IMR-90 (cell line): Measurements from ENCODE around the gene SMAD7. TPM values are rescaled to one million over a fixed set of nuclear protein-coding genes. Genes with fewer than 3 reads are reported as not detected.

ENCODE experiments used
- ATAC-seq: fragments of 200-7000 bp; cut with Tn5 transposase; 2 replicates; pipeline ENCODE4 v1.9.1; 2020; ENCODE audit warnings: low read depth, mild to moderate bottlenecking, moderate library complexity
- BruUV-seq: library from RNA; stranded (reverse); fragments of 400-500 nt; replicated peaks from 2 replicates; lab custom pipeline; 2021; lab: Mats Ljungman, UMichigan
- CTCF ChIA-PET: fragments of 300-600 bp; formaldehyde crosslinking; extraction: SDS; loops from one replicate; lab custom pipeline; 2021; ENCODE audit warnings: antibody characterized with exemption; lab: Yijun Ruan, JAX
- POLR2A ChIA-PET: fragments of 300-600 bp; sonication (Branson Sonifier 250); formaldehyde crosslinking; loops from one replicate; lab custom pipeline; 2022; ENCODE audit warnings: antibody characterized with exemption; ENCODE audit not compliant: unreplicated experiment; lab: Charles Lee
- DNase-seq: peaks from one replicate; pipeline ENCODE4 v3.0.0; 2013
- H2AFZ ChIP-seq: replicated peaks from 2 replicates; pipeline ENCODE3; 2013; ENCODE audit warnings: low read length, mild to moderate bottlenecking; ENCODE audit not compliant: poor library complexity
- H2AK5ac ChIP-seq: 2 replicates; pipeline ENCODE4 v1.6.1; 2013; ENCODE audit warnings: low read depth, low read length, inconsistent platforms
- H2AK9ac ChIP-seq: replicated peaks from 2 replicates; pipeline ENCODE3; 2013; ENCODE audit warnings: mild to moderate bottlenecking, low read depth, low read length, moderate library complexity; ENCODE audit not compliant: poor library complexity
- H2BK120ac ChIP-seq: 2 replicates; pipeline ENCODE4 v1.6.1; 2013; ENCODE audit warnings: low read depth, low read length, inconsistent platforms
- H2BK15ac ChIP-seq: 3 replicates; pipeline ENCODE4 v1.6.1; 2013; ENCODE audit warnings: low read depth, low read length, inconsistent platforms
- H2BK20ac ChIP-seq: 2 replicates; pipeline ENCODE4 v1.6.1; 2013; ENCODE audit warnings: low read depth, mild to moderate bottlenecking, inconsistent platforms, low read length, moderate library complexity
- H2BK5ac ChIP-seq: 2 replicates; pipeline ENCODE4 v1.6.1; 2013; ENCODE audit warnings: mild to moderate bottlenecking, low read depth, low read length, inconsistent platforms; ENCODE audit not compliant: poor library complexity, severe bottlenecking
- H3K14ac ChIP-seq: replicated peaks from 2 replicates; pipeline ENCODE4 v1.6.1; 2013; ENCODE audit warnings: low read depth, low read length, inconsistent platforms
- H3K18ac ChIP-seq: 2 replicates; pipeline ENCODE4 v1.6.1; 2013; ENCODE audit warnings: low read depth, low read length, control low read depth
- H3K23ac ChIP-seq: 2 replicates; pipeline ENCODE4 v1.6.1; 2013; ENCODE audit warnings: low read depth, low read length, inconsistent platforms
- H3K27ac ChIP-seq: 2 replicates; pipeline ENCODE4 v1.5.1; 2013; ENCODE audit warnings: mild to moderate bottlenecking, control low read depth, low read length; ENCODE audit not compliant: insufficient read depth
- H3K27me3 ChIP-seq: 2 replicates; pipeline ENCODE4 v1.6.1; 2013; ENCODE audit warnings: low read length; ENCODE audit not compliant: control insufficient read depth, insufficient read depth
- H3K36me3 ChIP-seq: 2 replicates; pipeline ENCODE4 v1.6.1; 2013; ENCODE audit warnings: low read length, mixed read lengths; ENCODE audit not compliant: control insufficient read depth, insufficient read depth
- H3K4ac ChIP-seq: 2 replicates; pipeline ENCODE4 v1.6.1; 2013; ENCODE audit warnings: low read depth, low read length, inconsistent platforms
- H3K4me1 ChIP-seq: 2 replicates; pipeline ENCODE4 v1.6.1; 2013; ENCODE audit warnings: low read length, mixed read lengths; ENCODE audit not compliant: control insufficient read depth, insufficient read depth
- H3K4me2 ChIP-seq: 2 replicates; pipeline ENCODE4 v1.6.1; 2013; ENCODE audit warnings: low read depth, mild to moderate bottlenecking, control low read depth, low read length, moderate library complexity
- H3K4me3 ChIP-seq: 2 replicates; pipeline ENCODE4 v1.5.1; 2013; ENCODE audit warnings: low read depth, mild to moderate bottlenecking, control low read depth, low read length, moderate library complexity; ENCODE audit not compliant: insufficient read depth
- H3K56ac ChIP-seq: 2 replicates; pipeline ENCODE4 v1.6.1; 2013; ENCODE audit warnings: low read length, inconsistent platforms; ENCODE audit not compliant: insufficient read depth; ENCODE audit errors: extremely low read depth
- H3K79me1 ChIP-seq, 2 experiments: 2 replicates each; pipeline ENCODE4 v1.6.1; 2013; ENCODE audit warnings: low read length in 2 of 2, inconsistent platforms in 1 of 2, low read depth in 1 of 2
- H3K9ac ChIP-seq: 2 replicates; pipeline ENCODE4 v1.6.1; 2013; ENCODE audit warnings: low read depth, low read length, control low read depth
- H3K9me1 ChIP-seq: 2 replicates; pipeline ENCODE4 v1.6.1; 2013; ENCODE audit warnings: low read length, inconsistent platforms; ENCODE audit not compliant: insufficient read depth
- H3K9me3 ChIP-seq: 2 replicates; pipeline ENCODE4 v1.6.1; 2013; ENCODE audit warnings: low read length; ENCODE audit not compliant: control insufficient read depth, insufficient read depth
- H4K20me1 ChIP-seq: 2 replicates; pipeline ENCODE4 v1.6.1; 2013; ENCODE audit warnings: low read length, inconsistent platforms; ENCODE audit not compliant: insufficient read depth
- H4K5ac ChIP-seq: 2 replicates; pipeline ENCODE4 v1.6.1; 2013; ENCODE audit warnings: mild to moderate bottlenecking, low read depth, low read length, control low read depth
- H4K8ac ChIP-seq, 2 experiments: 2 replicates each; pipeline ENCODE4 v1.6.1; 2013; ENCODE audit warnings: low read depth in 2 of 2, low read length in 2 of 2, control low read depth in 1 of 2, inconsistent platforms in 1 of 2
- H4K91ac ChIP-seq: 2 replicates; pipeline ENCODE4 v1.6.1; 2013; ENCODE audit warnings: low read depth, low read length, inconsistent platforms; ENCODE audit not compliant: insufficient read depth
- BHLHE40 ChIP-seq: fragments of 150-350 bp; IDR thresholded peaks from 2 replicates; pipeline ENCODE4 v1.6.1; 2016; ENCODE audit warnings: mild to moderate bottlenecking, low read depth, low read length
- CHD1 ChIP-seq: IDR thresholded peaks from 2 replicates; pipeline ENCODE4 v1.6.1; 2012; ENCODE audit warnings: low read depth, low read length, improper control_type of control experiment
- ELK1 ChIP-seq: fragments of 150-350 bp; IDR thresholded peaks from 2 replicates; pipeline ENCODE4 v1.6.1; 2016; ENCODE audit warnings: low read depth, mild to moderate bottlenecking, low read length, moderate library complexity, borderline replicate concordance
- FOS ChIP-seq: fragments of 150-350 bp; IDR thresholded peaks from 2 replicates; pipeline ENCODE4 v1.6.1; 2016; ENCODE audit warnings: low read depth, low read length
- MXI1 ChIP-seq: IDR thresholded peaks from 2 replicates; pipeline ENCODE4 v1.6.1; 2012; ENCODE audit warnings: low read depth, mild to moderate bottlenecking, low read length, moderate library complexity, borderline replicate concordance
- NFE2L2 ChIP-seq: fragments of 150-350 bp; IDR thresholded peaks from 2 replicates; pipeline ENCODE4 v1.6.1; 2016; ENCODE audit warnings: low read depth, mild to moderate bottlenecking, low read length
- POLR2A ChIP-seq: IDR thresholded peaks from 2 replicates; pipeline ENCODE4 v1.6.1; 2012; ENCODE audit warnings: mild to moderate bottlenecking, low read depth, low read length
- RAD21 ChIP-seq: IDR thresholded peaks from 2 replicates; pipeline ENCODE4 v1.6.1; 2012; ENCODE audit warnings: low read length, improper control_type of control experiment
- RCOR1 ChIP-seq: IDR thresholded peaks from 2 replicates; pipeline ENCODE4 v1.6.1; 2012; ENCODE audit warnings: mild to moderate bottlenecking, low read length, improper control_type of control experiment; ENCODE audit not compliant: insufficient replicate concordance
- RFX5 ChIP-seq: IDR thresholded peaks from 2 replicates; pipeline ENCODE4 v1.8.0; 2012; ENCODE audit warnings: low read depth, mild to moderate bottlenecking, low read length, moderate library complexity
- SMC3 ChIP-seq: fragments of 150-350 bp; IDR thresholded peaks from 2 replicates; pipeline ENCODE4 v1.6.1; 2016; ENCODE audit warnings: low read depth, mild to moderate bottlenecking, antibody characterized with exemption, low read length, moderate library complexity
- USF2 ChIP-seq: fragments of 150-350 bp; IDR thresholded peaks from 2 replicates; pipeline ENCODE4 v1.6.1; 2017; ENCODE audit warnings: mild to moderate bottlenecking, antibody characterized with exemption, low read length, low read depth
- WGBS, 2 experiments: methylation state at CpG; one replicate each; pipeline versions ENCODE4 v1.1.5 to v1.1.7; 2013; ENCODE audit warnings: missing lambda C conversion rate in 2 of 2; ENCODE audit not compliant: insufficient read length in 1 of 2; ENCODE audit errors: extremely low coverage in 2 of 2; 5-methylcytosine and 5-hydroxymethylcytosine counted together
- dilution Hi-C: fragments of 300-500 bp; cut with HindIII; formaldehyde crosslinking; loops from one replicate; pipeline ENCODE4 v1.14.3; 2018; ENCODE audit warnings: low sequenced_read_pairs; ENCODE audit not compliant: unreplicated experiment
- in situ Hi-C: fragments of 300-500 bp; cut with MboI; formaldehyde crosslinking; loops from 3 replicates; pipeline ENCODE4 v1.14.3; 2019; ENCODE audit warnings: low sequenced_read_pairs, inconsistent platforms, mixed read lengths
- intact Hi-C: fragments of 100-400 bp; cut with micrococcal nuclease; formaldehyde crosslinking; loops from 2 replicates; pipeline ENCODE4 v1.10.0; 2022
- polyA plus RNA-seq, 3 experiments: library from polyadenylated mRNA; depleted of rRNA; stranded (reverse); fragments of >200 nt; gene quantifications; 2 replicates each; pipeline ENCODE4 v1.2.3, GENCODE V29; 2012; ENCODE audit warnings: low replicate concordance in 1 of 3
- total RNA-seq: library from RNA; depleted of rRNA; stranded (reverse); fragments of >200 nt; gene quantifications from 2 replicates; pipeline ENCODE4 v1.2.3, GENCODE V29; 2012
- TF ChIP-seq, protein P1 (sequence below): conservative IDR thresholded peaks from 2 replicates; pipeline ENCODE4 v1.5.1; 2012; ENCODE audit warnings: mild to moderate bottlenecking, low read depth, low read length, improper control_type of control experiment

Gene SMAD7
- total and polyA plus RNA-seq, 2 of the 4 experiments (the other 2 are of a cell fraction): 15.8 to 17.6 TPM

- dilution Hi-C loops: no loop called here
- no peak overlapping the region for H3K4ac ChIP-seq
Measured at GRCh38 chr18:48898521-48898920, 52.2 kb downstream of the SMAD7 start.

More at GRCh38 chr18:48898521-48898920, 52.2 kb downstream of the SMAD7 start:
- H3K36me3 ChIP-seq: no peaks in the 10 kb centered on the region
- no CpG with 5 or more reads among the region's 4 CpGs for WGBS, 2 experiments
- CTCF ChIA-PET: interaction anchor here (0.7 kb wide), 1 partner anchor 14 kb away, joined by 3 read pairs; no protein-coding TSS in a partner anchor
- H3K9me3 ChIP-seq: no peaks in the 10 kb centered on the region
- H2BK15ac ChIP-seq: no peak overlapping the region
- no peak overlapping the region for H2BK120ac ChIP-seq
- H3K4me1 ChIP-seq: peaks cover 23% of the 10 kb centered on the region
- H2AK5ac ChIP-seq: no peak overlapping the region
- no peak overlapping the region for H3K56ac ChIP-seq
- DNase-seq (no peak), ATAC-seq (no peak)
- POLR2A ChIA-PET: no interaction called here
- no TSS peak for BruUV-seq
- H4K20me1 ChIP-seq: no peaks in the 10 kb centered on the region
- no peak overlapping the region for H4K8ac ChIP-seq
- H2AK9ac ChIP-seq: no peak overlapping the region
- intact Hi-C loops: no loop called here
- H4K91ac ChIP-seq: no peak overlapping the region
- no peak overlapping the region for H4K5ac ChIP-seq
- H3K18ac ChIP-seq: no peak overlapping the region
- no peak overlapping the region for H3K14ac ChIP-seq
- in situ Hi-C loops: no loop called here
- peaks cover 22% of the 10 kb centered on the region for H3K9me1 ChIP-seq
- H2BK20ac ChIP-seq: no peak overlapping the region
- H3K4me2 ChIP-seq: no peak overlapping the region
- peaks cover 8 to 17% of the 10 kb centered on the region in 2 experiments; a peak in 3 of 4 replicates for H3K79me1 ChIP-seq
- H3K9ac ChIP-seq: no peak overlapping the region
- H2AFZ ChIP-seq: no peak overlapping the region
- TF ChIP-seq, protein P1, sequence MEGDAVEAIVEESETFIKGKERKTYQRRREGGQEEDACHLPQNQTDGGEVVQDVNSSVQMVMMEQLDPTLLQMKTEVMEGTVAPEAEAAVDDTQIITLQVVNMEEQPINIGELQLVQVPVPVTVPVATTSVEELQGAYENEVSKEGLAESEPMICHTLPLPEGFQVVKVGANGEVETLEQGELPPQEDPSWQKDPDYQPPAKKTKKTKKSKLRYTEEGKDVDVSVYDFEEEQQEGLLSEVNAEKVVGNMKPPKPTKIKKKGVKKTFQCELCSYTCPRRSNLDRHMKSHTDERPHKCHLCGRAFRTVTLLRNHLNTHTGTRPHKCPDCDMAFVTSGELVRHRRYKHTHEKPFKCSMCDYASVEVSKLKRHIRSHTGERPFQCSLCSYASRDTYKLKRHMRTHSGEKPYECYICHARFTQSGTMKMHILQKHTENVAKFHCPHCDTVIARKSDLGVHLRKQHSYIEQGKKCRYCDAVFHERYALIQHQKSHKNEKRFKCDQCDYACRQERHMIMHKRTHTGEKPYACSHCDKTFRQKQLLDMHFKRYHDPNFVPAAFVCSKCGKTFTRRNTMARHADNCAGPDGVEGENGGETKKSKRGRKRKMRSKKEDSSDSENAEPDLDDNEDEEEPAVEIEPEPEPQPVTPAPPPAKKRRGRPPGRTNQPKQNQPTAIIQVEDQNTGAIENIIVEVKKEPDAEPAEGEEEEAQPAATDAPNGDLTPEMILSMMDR: no peak
- TF ChIP-seq CHD1 (no peak), POLR2A (no peak), SMC3 (no peak), BHLHE40 (no peak), USF2 (no peak), MXI1 (no peak), RCOR1 (no peak), RFX5 (no peak), ELK1 (no peak), FOS (no peak), RAD21 (no peak), NFE2L2 (no peak)
- no peaks in the 10 kb centered on the region for H3K27me3 ChIP-seq
- H3K27ac ChIP-seq: no peak overlapping the region
- H2BK5ac ChIP-seq: no peak overlapping the region
- H3K4me3 ChIP-seq: no peak overlapping the region
- H3K23ac ChIP-seq: no peak overlapping the region
